NCI-H2227 treated with DMSO at 0.1 percent for 48 hours (cell line): ENCODE data around the gene PFKL.
"Not testable (repeated sequence)": the region's sequence is repeated elsewhere in the genome, so short reads cannot be mapped to it uniquely, and the experiment has no call there.

Source experiments
- DNase-seq: peaks from one replicate; lab custom pipeline; 2025; lab: John Stamatoyannopoulos, UW

PFKL gene

DNA sequence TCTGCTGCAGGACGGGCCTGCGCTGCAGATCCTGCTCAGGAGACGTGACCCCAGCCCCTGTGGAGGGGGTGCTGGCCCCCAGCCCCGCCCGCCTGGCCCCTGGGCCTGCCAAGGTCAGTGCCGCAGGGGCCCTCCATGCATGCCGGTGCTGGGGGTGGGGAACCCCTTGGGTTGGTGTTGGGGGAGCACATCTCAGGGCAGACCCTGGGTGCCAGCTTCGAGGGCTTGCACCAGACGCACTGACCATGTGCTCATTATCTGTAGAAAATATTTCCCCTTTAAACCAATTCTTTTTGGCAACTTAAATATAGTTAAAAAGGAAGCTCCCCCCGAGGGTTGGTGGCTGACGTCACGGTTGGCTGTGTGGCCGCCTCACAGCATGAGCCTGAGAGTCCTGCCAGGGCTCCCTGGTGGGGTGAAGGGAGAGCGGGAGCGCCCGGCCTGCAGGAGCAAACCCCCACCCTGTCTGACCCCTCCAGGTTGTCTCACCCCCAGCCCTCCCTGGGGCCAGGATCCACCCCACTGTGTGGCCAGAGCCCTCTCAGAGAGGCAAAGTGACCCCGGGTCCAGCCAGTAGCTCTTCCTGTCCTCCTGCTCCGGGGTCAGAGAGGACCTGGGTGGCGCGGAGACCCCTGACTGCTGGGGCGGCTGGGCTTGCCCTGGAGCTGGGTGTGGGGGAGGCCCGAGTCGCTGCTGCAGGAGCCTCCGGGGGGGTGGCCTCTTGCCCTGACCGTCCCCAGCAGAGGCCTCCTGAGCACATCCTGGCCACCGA is 5.3 kb upstream of the PFKL start:
- DNase-seq, result no peak

GRCh38 chr21:44295163-44295573 is 4.7 kb upstream of the PFKL start:
- no peak for DNase-seq

- DNase-seq, result no peak
These were observed 4.2 kb upstream of the PFKL start for GRCh38 chr21:44295646-44296045.

DNA sequence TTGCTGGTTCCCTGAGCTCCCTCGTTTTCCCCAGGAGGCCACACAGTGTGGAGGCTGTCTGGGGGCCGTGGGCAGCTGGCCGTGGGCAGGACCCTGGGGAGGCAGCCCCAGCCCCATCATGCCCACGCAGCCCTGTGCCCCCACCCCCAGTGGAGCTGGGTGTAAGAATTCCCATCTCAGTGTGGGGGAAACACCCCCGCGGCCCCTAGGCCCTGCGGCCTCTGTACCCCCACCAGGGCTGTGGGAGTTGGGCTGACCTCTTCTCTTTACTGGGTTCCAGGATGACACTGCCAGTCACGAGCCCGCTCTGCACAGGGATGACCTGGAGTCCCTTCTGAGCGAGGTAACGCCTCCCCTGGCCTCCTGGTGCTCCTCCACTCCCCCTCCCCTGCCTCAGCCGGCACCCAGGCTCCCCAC is 3.7 kb upstream of the PFKL start:
- DNase-seq, result no peak

DNA sequence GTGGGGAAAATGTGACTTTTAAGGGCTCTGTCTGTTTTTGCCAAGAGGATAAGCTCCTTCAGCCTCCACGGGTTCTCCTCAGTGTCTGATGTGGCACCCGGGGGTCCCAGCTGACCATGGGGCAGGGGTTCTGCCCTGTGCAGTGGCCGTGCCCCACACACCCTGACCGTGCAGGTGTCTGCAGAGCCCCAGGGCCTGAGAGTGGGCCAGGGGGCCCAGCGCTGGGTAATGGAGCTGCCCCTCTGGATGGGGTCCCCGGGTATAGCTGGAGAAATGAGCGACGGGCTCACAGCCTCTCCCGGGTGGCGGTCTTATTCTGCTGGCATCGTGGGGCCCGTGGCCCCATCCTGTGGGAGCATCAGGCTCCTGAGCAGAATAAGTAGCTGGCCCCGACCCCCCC is 2.9 kb upstream of the PFKL start:
- no peak for DNase-seq

GRCh38 chr21:44297525-44298290 is 2.1 kb upstream of the PFKL start:
- peak; percentile 79 for DNase-seq

GRCh38 chr21:44298301-44298700 is 1.6 kb upstream of the PFKL start:
- DNase-seq, result no peak

- peak; percentile 49 for DNase-seq
These were observed 782 bp upstream of the PFKL start for GRCh38 chr21:44299085-44299457.

- peak; percentile 26 for DNase-seq
These were observed 558 bp downstream of the PFKL start for GRCh38 chr21:44300262-44300959.

DNA sequence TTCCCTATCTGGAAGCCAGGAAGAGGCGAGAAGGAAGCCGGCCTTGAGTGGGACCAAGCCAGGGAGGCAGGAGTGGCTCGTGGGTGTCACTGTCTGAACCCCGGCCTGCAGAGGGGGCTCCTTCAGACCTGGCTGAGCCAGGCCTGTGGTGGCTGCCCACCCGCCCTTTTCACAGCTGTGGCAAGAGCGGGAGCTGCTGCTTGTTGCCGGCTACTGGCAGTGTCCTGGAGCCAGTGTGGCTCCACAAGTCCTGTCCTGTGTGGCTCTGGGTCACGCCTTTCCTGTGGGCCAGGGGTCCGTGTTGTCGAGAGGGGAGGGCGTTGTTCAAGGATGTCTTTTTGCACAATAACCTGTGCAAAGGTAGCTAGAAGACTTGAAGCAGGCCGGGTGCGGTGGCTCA is 1.3 kb downstream of the PFKL start:
- DNase-seq, result no peak

GRCh38 chr21:44301961-44302406 is 2.1 kb downstream of the PFKL start:
- no peak for DNase-seq

GRCh38 chr21:44302573-44303401 is 2.9 kb downstream of the PFKL start:
- DNase-seq, result not testable (repeated sequence)

DNA sequence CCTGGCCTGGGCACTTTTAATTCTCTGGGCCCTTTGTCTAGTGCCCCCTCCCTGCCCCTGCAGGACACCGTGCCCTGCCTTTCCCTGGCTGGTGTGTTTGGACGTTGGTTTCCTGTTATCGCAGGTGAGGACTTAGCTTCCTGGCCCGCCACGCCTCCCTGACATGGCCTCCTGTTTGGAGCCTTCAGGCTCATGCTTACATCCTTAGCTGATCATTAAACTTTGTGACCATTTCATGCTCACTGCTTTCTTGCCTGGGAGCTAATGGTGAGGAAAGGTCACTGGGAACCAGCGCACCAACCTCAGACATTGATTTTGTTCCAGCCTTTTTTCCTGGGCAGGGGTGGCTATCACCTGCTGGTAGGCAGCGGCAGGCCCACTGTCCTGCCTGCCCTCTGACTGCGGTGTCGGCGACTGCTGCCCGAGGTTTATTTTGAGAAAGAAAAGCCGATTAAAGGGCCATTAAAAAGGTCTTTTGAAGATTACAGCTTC is 3.7 kb downstream of the PFKL start:
- DNase-seq, result no peak

- DNase-seq, result no peak
These were observed 4.3 kb downstream of the PFKL start for GRCh38 chr21:44304011-44304616.

DNA sequence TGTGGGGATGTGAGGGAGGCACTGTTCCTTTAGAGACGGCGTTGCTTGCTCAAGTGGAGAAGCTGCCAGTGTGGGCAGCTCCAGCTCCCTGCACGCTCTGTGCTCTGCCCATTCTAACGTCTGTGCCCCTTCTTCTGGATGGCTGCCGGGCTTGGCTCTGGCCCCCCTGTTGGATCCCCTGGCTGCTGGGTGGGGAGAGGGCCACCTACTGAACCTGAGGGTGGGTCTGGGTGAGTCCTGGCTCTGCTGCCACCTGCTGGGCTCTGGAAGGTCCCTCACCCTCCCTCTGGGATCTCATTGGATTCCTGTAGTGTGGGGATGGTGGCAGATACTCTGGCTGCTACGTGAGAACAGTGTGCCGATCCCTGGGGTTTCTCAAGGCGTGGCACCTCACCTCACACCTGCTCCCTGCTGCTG is 5.0 kb downstream of the PFKL start:
- DNase-seq, result no peak

- DNase-seq, result no peak
These were observed 5.8 kb downstream of the PFKL start for GRCh38 chr21:44305691-44306090.

DNA sequence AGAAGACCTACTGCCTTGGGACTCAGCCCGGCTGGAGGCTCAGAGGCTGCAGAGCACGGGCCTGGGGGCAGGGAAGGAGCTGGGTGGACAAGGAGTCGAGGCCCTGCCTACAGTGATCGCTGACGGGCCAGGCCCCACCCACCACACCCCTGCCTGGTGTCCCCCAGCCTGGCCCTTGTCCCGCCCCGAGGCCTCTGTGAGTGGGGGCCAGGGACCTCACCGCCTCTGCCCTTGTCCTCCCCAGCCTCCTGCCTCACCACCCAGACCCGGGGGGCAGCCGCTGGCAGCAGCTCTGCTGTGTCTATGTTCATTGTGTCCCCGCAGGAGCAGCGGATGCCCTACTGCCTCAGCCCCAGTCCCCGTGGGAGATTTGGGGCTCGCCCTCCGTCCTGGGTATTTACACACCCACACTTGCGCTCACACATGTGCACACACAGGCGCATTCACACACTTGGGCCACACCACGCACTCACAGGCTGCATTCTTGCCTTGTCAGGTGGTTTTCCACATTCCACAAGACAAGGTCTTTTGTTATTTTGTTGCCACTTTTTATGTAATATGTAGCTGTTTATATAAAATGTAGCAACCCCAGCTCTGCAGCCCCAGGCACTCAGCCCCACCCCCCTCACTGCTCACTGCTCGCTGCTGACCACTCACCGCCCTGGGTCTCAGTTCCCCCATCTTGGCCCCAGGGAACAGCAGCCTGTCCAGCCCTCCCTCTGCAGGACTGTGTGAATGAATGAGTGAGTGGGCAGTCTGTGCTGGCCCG is 7.3 kb downstream of the PFKL start:
- DNase-seq, result no peak

DNA sequence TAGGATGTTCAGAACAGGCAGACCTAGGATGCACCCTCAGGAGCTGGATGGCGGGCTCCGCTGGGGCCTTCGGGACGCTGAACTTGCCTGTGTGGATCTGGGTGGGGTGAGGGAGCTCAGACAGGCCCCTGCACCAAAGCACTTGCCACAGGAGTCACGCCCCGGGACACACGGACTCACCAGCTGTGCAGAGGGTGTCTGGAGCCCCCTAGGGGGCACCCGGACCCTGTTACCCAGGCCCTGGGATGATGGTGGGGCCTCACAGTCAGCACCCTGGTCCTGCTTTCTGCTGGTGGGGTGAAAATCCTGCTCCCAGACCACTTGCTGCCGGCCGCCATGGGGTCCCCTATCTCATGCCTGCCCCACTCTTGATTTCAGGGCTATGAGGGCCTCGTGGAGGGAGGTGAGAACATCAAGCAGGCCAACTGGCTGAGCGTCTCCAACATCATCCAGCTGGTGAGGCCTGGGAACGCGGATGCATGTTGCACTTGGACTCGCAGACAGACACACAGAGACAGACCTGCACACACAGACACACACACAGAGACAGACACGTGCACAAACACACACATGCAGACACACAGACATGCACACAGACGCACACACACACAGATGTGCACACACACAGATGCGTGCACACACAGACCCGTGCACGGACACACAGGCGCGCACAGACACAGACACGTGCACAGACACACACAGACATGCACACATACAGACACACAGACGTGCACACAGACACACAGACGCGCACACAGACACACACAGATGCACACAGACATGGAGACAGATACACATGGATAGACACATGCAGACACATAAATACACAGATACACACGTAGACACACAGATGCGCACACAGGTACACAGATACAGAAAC is 11.0 kb downstream of the PFKL start:
- no peak for DNase-seq

DNA sequence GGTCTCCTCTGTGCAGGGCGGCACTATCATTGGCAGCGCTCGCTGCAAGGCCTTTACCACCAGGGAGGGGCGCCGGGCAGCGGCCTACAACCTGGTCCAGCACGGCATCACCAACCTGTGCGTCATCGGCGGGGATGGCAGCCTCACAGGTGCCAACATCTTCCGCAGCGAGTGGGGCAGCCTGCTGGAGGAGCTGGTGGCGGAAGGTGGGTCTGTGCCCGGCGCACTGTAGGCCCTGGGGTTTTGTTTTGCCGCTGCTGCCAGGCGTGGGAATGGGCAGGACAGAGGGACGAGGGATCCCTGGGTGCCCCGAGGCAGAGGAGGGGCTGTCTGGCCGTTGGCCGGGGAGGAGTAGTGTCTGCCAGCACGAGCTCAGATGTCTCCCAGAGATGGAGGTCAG is 12.2 kb downstream of the PFKL start:
- no peak for DNase-seq

GRCh38 chr21:44312716-44313115 is 12.9 kb downstream of the PFKL start:
- no peak for DNase-seq
